Measurements from ENCODE around the gene PTPN14. TPM values are rescaled to one million over a fixed set of nuclear protein-coding genes. Genes with fewer than 3 reads are reported as not detected.

The PTPN14 gene
- total and polyA plus RNA-seq, 3 donors from 2014 or later, result 14.8 to 59.2 (median 42.2) TPM

DNA sequence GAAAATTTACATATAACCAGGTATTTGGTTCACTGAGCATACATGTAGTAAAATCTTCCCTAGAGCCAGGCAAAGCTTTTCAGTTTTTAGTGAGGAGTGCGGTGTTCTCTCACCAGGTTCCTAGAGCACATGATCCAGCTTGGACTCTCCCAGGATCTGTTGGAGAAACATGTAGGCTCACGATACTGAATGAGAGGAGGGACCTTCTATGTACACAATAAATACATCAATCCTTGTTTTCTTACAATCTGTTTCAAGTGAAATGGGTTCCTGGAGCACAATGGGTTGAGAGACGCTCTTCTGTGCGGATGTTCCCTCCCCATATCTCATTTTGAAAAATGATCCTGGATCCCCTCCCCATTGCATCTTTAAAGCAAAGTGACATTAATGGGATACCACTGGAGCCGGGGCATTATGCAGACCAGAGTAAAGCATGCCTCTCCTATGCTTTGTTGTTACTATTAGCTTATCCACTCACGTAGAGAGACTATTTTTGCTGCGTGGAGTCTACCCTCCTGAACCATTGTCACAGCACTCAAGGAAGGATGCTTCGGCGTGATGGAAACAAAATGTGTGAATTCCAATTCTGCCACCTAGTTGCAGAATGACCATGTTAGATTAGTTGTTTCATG is 251.1 kb downstream of the PTPN14 start:
- 82 to 89% methylated on average over 9 of the region's 9 CpGs for WGBS, 2 donors
- H3K4me1 ChIP-seq, result peaks cover 10% of the 10 kb centered on the region
- no peak for TF ChIP-seq POLR2A (IDR thresholded peaks at IDR 0.05)
- TF ChIP-seq, protein P1, sequence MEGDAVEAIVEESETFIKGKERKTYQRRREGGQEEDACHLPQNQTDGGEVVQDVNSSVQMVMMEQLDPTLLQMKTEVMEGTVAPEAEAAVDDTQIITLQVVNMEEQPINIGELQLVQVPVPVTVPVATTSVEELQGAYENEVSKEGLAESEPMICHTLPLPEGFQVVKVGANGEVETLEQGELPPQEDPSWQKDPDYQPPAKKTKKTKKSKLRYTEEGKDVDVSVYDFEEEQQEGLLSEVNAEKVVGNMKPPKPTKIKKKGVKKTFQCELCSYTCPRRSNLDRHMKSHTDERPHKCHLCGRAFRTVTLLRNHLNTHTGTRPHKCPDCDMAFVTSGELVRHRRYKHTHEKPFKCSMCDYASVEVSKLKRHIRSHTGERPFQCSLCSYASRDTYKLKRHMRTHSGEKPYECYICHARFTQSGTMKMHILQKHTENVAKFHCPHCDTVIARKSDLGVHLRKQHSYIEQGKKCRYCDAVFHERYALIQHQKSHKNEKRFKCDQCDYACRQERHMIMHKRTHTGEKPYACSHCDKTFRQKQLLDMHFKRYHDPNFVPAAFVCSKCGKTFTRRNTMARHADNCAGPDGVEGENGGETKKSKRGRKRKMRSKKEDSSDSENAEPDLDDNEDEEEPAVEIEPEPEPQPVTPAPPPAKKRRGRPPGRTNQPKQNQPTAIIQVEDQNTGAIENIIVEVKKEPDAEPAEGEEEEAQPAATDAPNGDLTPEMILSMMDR (IDR thresholded peaks at IDR 0.05), result no peak
- intact Hi-C loops (cut with DNase I; ENCODE audit: low total_unique reads), result no loop called here
- no peaks in the 10 kb centered on the region for H3K9me3 ChIP-seq
- no peak for DNase-seq
- no peaks in the 10 kb centered on the region for H3K27me3 ChIP-seq
- H3K4me3 ChIP-seq, result no peak overlapping the region
- H3K27ac ChIP-seq, result no peak overlapping the region
- H3K36me3 ChIP-seq (ENCODE audit: low read depth, missing control alignments), result no peaks in the 10 kb centered on the region

Other genes with a start within 250 kb of the PTPN14 start
- gene CENPF, start 51.6 kb upstream of the PTPN14 start, total RNA-seq, result 10 to 100 TPM; 28.1 to 30.7 TPM
- 7.7 TPM for gene CENPF, start 51.6 kb upstream of the PTPN14 start, polyA plus RNA-seq (ENCODE audit: insufficient read depth, low read depth, low replicate concordance)